Measurements from ENCODE around the gene IGSF3. TPM values are rescaled to one million over a fixed set of nuclear protein-coding genes. Genes with fewer than 3 reads are reported as not detected.

The IGSF3 gene
- total and polyA plus RNA-seq, 9 donors = 0.38 to 2.1 (median 1.0) TPM

DNA sequence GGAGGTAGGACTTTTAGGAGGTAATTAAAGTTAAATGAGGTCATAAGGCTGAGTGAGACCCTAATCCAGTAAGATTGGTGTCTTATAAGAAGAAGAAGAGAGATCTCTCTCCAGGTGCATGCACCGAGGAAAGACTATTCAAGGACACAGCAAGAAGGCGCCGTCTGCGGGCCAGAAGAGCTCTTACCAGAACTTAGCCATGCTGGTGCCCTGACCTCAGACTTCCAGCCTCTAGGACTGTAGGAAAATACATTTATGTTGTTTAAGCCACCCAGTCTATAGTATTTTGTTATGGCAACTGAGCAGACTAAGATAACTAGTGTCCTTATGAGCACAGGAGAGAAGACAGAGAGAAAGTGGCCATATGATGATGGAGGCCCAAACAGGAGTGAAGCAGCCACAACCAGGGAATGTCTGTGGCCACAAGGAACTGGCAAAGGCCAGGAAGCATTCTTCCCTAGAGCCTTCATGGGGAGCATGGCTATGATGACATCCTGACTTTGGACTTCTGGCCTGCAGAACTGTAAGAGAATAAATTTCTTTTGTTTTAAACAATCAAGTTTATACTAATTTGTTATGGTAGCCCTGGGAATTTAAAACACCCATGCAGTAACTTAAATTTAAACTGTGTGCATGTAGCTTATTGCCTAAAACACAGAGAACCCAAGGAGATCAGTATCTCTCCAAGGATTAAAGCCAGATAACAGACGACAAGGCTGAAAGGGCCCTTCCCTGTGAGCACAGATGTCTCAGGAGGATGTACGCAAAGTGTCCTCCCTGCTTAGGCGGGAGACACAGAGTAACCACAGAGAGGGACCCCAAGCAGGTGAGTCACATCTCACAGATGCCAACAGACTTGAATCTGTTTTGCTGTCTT, 86.8 kb downstream of the IGSF3 start:
- no peaks in the 10 kb centered on the region for H3K27me3 ChIP-seq
- no peak overlapping the region for H3K27ac ChIP-seq
- TF ChIP-seq POLR2A (IDR thresholded peaks at IDR 0.05) = no peak
- TF ChIP-seq, protein P1, sequence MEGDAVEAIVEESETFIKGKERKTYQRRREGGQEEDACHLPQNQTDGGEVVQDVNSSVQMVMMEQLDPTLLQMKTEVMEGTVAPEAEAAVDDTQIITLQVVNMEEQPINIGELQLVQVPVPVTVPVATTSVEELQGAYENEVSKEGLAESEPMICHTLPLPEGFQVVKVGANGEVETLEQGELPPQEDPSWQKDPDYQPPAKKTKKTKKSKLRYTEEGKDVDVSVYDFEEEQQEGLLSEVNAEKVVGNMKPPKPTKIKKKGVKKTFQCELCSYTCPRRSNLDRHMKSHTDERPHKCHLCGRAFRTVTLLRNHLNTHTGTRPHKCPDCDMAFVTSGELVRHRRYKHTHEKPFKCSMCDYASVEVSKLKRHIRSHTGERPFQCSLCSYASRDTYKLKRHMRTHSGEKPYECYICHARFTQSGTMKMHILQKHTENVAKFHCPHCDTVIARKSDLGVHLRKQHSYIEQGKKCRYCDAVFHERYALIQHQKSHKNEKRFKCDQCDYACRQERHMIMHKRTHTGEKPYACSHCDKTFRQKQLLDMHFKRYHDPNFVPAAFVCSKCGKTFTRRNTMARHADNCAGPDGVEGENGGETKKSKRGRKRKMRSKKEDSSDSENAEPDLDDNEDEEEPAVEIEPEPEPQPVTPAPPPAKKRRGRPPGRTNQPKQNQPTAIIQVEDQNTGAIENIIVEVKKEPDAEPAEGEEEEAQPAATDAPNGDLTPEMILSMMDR (IDR thresholded peaks at IDR 0.05) = no peak
- TF ChIP-seq EP300 (IDR thresholded peaks at IDR 0.05) = no peak
- no peak overlapping the region for H3K4me3 ChIP-seq
- H3K9me3 ChIP-seq = no peaks in the 10 kb centered on the region
- no peaks in the 10 kb centered on the region for H3K36me3 ChIP-seq
- DNase-seq = no peak
- H3K4me1 ChIP-seq (ENCODE audit: insufficient read depth) = no peaks in the 10 kb centered on the region
- intact Hi-C loops (cut with DNase I) = no loop called here
- 86 to 90% (median 86%) methylated on average over 7 of the region's 7 CpGs for WGBS, 3 donors

DNA sequence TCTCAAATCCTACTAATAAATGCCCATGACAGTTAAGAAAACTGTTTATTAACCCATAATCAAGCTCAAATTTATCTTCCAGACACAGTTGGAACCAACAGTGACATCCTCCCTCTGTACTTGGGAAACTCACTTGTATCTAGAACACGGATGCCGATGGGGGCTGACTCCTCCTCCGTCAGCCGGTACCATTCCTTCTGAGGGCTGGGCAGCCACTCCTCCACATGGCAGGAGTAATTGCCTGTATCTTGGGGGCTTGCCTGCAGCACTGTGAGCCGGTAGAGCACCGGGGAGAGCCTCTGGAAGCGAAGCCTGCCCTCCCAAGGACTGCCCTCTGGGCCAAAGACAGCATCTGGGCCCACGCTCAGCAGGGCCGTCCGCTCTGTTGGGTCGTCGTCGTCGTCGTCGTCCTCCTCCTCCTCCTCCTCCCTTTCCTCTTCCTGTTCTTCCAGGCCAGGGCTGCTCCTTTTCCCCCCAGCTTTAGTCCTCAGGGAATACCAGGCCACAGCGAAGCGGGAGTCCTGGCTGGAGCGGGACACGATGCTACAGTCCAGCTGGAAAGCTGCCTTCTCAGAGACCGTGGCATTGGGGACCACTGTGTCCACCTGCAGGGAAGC, 88.2 kb downstream of the IGSF3 start:
- Histone ChIP-seq H3K36me3 (no peaks in the 10 kb centered on the region), H3K9me3 (no peaks in the 10 kb centered on the region), H3K4me1 (ENCODE audit: insufficient read depth) (no peaks in the 10 kb centered on the region), H3K27ac (no peak overlapping the region), H3K4me3 (no peak overlapping the region), H3K27me3 (no peaks in the 10 kb centered on the region)
- DNase-seq = no peak
- WGBS, 3 donors = 45 to 61% (median 48%) methylated on average over 20 to 21 of the region's 21 CpGs
- intact Hi-C loops (cut with DNase I) = no loop called here
- no peak for TF ChIP-seq EP300 (IDR thresholded peaks at IDR 0.05)
- no peak for TF ChIP-seq POLR2A (IDR thresholded peaks at IDR 0.05)
- TF ChIP-seq, protein P1 (IDR thresholded peaks at IDR 0.05) = no peak

DNA sequence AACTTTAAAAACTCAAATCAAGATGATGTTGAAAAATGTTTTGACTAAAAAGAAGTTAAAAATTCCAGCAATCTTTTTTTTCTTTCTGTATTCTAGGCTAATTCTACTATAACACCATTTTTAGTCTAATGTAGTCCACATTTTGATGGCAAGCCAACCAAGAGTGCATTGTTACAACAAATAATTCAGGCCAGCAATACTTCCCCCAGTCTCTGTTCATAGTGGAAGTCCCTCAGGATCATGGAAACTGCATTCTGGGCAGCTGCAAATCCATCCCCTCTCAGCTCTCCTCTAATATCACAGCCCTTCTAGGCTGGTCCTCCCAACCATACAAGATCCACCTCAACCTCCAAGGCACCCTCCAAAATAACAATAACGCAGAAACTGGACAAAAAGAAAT, 89.0 kb downstream of the IGSF3 start:
- no peak for DNase-seq
- Histone ChIP-seq H3K27ac (no peak overlapping the region), H3K4me3 (no peak overlapping the region), H3K27me3 (no peaks in the 10 kb centered on the region), H3K9me3 (no peaks in the 10 kb centered on the region), H3K4me1 (ENCODE audit: insufficient read depth) (no peaks in the 10 kb centered on the region), H3K36me3 (no peaks in the 10 kb centered on the region)
- intact Hi-C loops (cut with DNase I) = no loop called here
- TF ChIP-seq EP300 (IDR thresholded peaks at IDR 0.05) = no peak
- TF ChIP-seq, protein P1 (IDR thresholded peaks at IDR 0.05) = no peak
- no peak for TF ChIP-seq POLR2A (IDR thresholded peaks at IDR 0.05)
- WGBS, 3 donors = 90 to 98% (median 95%) methylated on average over 1 of the region's 1 CpG

DNA sequence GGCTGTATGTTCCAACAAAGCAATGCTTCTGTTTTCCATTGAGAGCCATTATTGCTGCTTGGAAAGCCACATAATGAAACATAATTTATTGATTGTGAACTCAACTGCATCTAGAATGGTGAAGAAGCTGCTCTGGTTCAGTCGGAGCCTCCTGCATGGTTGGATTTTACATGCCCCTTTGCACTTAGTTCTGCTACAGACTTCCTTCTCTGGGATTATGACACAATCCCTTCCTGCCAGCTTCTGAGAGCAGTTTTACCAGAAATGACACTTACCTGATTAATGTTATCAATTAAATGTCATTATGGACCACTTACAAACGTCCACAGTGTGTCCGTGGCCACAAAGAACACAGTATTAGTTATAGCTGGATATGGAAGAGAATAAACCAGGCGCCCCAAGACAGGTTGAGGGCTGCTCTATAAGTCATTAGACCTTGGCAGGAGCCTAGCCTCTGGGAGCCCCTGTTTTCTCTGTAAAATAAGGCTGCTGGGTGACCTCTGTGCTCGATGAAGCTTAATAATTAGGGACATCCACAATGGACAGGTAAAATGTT, 89.7 kb downstream of the IGSF3 start:
- TF ChIP-seq, protein P1 (IDR thresholded peaks at IDR 0.05) = no peak
- TF ChIP-seq EP300 (IDR thresholded peaks at IDR 0.05) (no peak), POLR2A (IDR thresholded peaks at IDR 0.05) (no peak)
- DNase-seq = no peak
- Histone ChIP-seq H3K27ac (no peak overlapping the region), H3K36me3 (no peaks in the 10 kb centered on the region), H3K9me3 (no peaks in the 10 kb centered on the region), H3K27me3 (no peaks in the 10 kb centered on the region), H3K4me1 (ENCODE audit: insufficient read depth) (no peaks in the 10 kb centered on the region), H3K4me3 (no peak overlapping the region)
- whole genome bisulfite sequencing, 3 donors = 82 to 90% (median 89%) methylated on average over 5 of the region's 5 CpGs
- intact Hi-C loops (cut with DNase I) = no loop called here
